Activated CD4-positive, alpha-beta T cell treated with anti-CD3 and anti-CD28 coated beads for 4 hours (primary cell): Measurements from ENCODE around the gene WBP2.
"Not testable (repeated sequence)": the region's sequence is repeated elsewhere in the genome, so short reads cannot be mapped to it uniquely, and the experiment has no call there.

Experiments used
- DNase-seq, 2 donors: peaks; one replicate each; pipeline ENCODE4 v3.0.0-alpha.2; 2020

The WBP2 gene

DNA sequence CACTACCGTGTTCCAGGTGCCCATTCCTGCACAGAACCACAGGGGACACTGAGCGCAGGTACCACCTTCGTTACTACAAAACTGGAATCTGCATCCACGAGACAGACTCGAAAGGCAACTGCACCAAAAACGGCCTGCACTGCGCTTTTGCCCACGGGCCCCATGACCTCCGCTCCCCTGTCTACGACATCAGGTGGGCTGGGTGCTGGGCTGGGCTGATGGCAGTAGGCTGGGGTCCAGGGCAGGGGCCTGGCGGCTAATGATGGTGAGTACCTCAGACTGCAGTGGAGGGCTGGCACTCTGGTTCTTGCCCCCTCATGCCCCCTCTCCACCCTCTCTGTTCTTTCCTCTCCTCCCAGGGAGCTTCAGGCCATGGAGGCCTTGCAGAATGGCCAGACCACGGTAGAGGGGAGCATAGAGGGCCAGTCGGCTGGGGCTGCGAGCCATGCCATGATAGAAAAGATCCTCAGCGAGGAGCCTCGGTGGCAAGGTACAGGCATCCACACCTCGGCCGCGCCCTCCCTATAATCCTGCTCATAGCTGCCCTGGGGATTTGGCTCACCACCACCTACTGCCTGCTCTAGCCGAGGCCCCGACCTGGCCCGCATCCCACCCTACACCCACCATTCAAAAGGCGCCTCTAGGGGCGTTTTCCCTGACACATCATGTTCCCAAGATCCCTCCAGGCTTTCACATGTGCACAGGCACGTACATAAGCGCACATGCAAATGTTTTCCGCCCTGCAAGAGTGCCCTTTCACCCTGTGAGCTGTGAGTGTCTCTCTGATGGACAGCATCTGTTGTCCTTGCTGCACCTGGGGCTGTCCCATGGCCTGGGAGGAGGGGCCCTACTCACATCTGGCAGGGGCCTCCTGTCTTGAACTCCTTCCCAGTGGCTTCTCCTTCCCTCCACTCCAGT is 42.8 kb downstream of the WBP2 start:
- no peak for DNase-seq

DNA sequence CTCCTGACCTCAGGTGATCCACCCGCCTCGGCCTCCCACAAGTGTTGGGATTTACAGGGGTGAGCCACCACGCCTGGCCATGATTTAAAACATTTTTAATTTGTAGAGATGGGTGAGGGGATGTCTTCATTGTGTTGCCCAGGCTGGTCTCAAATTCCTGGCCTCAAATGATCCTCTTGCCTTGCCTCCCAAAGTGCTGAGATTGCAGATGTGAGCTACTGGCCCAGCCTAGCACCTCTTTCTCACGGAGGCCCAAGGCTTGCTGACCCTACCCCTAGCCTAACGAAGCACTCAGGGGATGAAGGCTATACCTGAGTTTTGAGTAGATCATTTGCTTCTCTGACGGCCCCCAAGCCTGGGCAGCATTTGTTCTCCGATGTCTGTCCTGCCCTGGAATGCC is 44.0 kb downstream of the WBP2 start:
- no peak for DNase-seq

DNA sequence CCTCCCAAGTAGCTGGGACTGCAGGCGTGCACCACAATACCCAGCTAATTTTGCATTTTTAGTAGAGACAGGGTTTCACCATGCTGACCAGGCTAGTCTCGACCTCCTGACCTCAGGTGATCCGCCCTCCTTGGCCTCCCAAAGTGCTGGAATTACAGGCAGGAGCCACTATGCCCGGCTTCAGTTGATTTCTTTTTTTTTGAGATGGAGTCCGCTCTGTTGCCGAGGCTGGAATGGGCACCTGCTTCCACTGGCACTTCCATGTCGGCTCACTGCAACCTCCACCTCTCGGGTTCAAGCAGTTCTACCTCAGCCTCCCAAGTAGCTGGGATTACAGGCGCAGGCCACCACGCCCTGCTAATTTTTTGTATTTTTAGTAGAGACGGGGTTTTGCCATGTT is 44.4 kb downstream of the WBP2 start:
- DNase-seq: not testable (repeated sequence)

DNA sequence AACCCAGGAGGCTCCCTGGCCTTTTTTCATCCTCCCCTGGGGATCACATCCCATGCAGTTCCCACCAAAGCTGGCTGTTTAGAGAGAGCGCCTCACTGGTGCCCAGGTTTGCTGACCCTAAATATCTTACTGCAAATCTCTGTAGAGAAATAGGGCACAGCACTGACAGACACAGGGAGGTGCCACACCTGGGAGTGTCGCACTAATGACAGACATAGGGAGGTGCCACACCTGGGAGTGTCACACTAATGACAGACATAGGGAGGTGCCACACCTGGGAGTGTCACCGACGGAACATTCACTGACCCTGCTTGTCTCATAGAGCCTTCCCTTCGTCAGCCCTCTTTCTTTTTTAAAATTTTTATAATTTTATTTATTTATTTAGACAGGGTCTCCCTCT is 44.9 kb downstream of the WBP2 start:
- DNase-seq: no peak

DNA sequence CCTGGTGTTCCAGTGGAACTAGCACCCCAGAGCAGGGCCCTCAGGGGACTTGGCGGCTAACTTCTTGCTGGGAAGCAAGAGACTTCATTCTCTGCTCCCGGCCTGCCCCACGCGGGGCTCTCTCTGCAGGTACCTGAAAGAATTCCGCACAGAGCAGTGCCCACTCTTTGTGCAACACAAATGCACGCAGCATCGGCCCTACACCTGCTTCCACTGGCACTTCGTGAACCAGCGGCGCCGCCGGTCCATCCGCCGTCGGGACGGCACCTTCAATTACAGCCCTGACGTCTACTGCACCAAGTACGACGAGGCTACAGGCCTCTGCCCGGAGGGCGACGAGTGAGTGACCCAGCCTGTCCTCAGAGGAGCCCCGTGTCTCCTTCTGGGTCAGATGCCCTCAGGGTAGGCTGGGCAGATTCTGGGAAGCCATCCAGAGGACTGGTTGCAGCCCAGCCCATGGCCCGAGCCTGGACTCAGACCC is 45.5 kb downstream of the WBP2 start:
- no peak for DNase-seq

DNA sequence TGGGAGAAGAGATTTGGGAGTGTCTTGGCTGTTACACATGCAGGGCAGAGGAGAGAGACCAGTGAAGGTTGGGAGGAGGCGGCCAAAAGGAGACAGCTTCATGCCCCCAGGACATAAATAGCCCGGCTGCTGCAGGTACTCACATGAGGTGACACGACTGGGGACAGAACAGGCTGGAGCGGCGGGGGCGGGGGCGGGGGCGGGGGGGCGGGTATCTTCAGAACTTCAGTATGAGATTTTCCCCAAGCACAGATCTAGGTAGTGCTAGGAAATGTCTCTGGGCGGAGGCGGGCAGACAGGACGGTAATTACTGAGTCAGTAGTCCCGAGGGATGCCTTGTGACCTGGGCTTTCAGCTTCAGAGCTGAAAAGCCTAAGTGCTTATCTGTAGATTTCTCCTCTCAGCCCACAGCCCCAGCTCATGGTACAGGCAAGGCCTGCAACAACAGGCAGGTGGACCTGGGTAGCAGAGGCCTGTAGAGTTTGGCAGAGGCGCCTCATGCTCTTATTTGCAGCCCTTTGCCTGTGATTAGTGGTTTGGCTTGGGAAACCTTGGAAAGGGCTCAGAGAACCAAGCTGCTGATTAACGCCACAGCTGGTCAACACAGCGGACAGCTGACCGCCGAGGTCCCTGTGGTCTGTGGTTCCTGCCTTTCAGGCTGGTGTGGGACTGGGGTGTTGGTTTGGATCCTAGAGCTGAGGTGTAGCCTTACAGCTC is 46.1 kb downstream of the WBP2 start:
- DNase-seq: peak in 1 of 2 donors; percentile 38

DNA sequence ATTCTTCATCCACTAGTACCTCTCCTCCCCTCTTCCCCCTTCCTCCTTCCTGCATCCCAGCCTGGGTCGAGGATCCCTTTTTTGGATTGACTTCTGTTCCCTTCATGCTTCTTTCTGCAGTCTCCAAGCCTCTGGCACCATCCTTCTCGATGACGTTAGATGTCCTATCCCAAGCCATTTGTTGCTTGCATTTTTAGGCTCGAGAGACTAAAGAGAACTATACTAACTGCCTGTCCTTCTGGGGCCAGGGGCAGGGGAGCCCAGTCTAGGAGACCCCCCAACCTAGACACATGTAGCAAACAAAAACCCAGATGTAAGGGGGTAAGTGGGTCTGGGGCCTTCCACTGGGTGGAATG is 46.6 kb downstream of the WBP2 start:
- DNase-seq: no peak

DNA sequence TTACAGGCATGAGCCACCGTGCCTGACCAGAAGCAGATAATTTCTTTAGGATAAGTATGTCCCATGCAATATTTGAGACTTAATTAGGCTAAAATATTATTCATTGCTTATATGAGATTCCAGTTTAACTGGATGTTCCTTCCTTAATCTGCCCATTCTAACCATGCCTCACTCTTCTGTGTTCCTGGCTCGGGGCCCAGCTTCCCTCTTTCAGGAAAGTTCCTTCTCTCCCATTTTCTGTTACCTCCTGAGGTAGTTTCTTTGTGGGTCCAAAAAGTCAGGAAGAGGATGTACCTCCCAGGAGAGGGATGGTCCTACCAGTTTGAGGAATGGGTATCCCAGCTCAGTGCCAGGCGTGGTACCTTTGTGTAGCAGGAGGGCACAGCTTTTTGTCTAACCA is 47.3 kb downstream of the WBP2 start:
- DNase-seq: no peak

DNA sequence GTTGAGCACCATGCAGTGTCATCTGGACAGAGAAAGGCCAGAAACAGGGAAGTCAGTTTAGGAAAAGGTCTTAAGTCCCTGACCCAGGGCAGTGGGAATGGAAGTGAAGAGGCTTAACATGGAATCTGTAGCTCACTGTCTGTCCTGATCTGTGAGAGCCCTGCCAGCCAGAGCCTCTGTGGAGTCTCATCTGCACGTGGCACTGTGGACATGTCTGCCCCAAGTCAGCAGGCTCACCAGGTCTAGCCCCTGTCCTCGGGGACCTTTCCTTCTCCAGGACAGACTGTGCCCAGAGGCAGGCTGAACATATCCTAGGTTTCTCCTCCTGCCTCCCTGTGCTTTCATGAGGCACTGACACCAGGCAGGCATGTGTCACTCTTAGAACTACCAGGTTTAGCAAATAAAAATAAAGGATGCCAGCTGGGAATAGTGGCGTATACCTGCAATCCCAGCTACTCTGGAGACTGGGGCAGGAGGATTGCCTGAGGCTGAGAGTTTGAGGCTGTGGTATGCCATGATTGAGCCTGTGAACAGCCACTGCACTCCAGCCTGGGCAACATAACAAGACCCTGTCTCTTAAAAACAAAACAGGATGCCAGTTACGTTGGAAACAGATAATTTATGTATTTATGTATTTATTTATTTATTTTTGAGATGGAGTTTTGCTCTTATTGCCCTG is 48.2 kb downstream of the WBP2 start:
- DNase-seq: no peak

DNA sequence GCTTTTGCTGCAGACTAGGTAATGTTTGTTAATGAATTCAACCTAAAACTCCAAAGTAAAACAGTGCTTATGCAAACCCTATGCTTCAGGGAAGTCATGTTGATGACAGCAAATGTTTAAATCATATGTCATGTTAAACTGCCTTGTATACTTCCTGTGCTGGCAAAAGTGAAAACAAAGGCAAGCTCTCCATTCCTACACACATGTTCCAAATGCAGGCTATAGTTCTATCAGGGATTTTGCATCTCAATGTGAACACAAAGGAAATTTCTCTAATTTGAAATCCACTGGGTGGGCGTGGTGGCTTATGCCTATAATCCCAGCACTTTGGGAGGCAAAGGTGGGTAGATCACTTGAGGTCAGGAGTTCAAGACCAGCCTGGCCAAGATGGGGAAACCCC is 51.3 kb downstream of the WBP2 start:
- DNase-seq: no peak

DNA sequence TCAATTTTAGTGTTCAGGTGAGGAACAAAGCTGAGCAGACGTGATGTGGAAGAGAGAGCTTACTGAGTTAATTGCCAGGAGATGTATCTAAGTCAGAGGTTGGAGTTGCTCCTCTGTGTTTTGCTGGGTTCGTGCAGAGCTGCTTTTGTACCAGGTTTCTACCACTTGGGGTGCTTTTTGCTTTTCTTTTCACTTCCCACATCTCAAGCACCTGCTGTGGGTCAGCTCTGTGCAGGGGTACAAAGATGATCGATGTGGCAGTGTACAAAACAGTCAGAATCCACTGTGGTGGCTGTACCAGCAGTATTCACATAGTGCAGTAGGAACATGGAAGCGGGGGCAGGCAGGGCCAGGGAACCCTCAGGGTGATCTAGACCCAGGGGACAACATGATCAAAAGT is 55.7 kb downstream of the WBP2 start:
- DNase-seq: no peak

DNA sequence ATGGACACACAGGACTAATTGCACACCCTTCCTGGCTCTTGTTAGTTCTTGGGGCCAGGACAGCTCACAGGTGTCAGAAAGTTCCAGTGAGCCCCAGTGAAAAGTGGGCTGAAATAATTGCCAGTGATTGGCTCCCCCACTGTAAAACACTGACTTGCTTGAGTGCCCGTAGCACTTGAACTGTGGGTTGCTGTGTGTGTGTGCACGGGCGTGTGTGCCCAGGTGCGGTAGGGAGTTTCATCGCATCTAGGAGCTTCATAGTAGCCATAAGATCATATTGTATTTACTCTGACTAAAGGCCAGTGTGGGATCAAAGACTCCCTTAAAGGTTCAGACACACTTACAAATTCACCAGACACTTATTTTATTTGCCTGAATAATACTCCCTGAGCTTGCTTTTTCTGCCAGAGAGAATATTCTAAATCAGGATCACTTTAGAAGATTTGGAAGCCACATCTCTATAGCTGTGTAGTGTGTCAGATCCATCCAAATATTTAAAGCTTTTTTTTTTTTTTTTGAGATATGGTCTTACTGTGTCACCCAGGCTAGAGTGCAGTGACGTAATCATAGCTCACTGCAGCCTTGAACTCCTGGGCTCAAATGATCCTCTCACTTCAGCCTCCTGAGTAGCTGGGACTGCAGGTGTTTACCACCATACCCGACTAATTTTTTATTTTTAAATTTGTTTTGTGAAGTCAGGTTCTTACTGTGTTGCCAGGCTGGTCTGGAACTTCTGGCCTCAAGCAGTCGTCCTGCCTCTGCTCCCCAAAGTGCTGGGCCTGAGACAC is 59.1 kb downstream of the WBP2 start:
- DNase-seq: no peak
